Muscle layer of duodenum (tissue), 2 donors: ENCODE measurements around the gene C4BPB.

ENCODE experiments used
- H3K27ac ChIP-seq: one replicate; pipeline ENCODE4 v1.7.0; 2013; ENCODE audit warnings: mild to moderate bottlenecking, low read length
- H3K27me3 ChIP-seq: one replicate; pipeline ENCODE4 v1.7.0; 2013; ENCODE audit warnings: low read depth, mild to moderate bottlenecking, control low read depth, low read length
- H3K36me3 ChIP-seq, 2 donors: one replicate each; pipeline ENCODE4 v1.7.0; 2013; ENCODE audit warnings: low read length in 2 of 2, control low read depth in 1 of 2, mild to moderate bottlenecking in 1 of 2; ENCODE audit not compliant: insufficient read depth in 2 of 2, control insufficient read depth in 1 of 2
- H3K4me1 ChIP-seq, 2 donors: one replicate each; pipeline ENCODE4 v1.7.0; 2013; ENCODE audit warnings: low read length in 2 of 2, mild to moderate bottlenecking in 2 of 2, control low read depth in 1 of 2, moderate library complexity in 1 of 2; ENCODE audit not compliant: insufficient read depth in 2 of 2, control insufficient read depth in 1 of 2
- H3K4me3 ChIP-seq, 2 donors: one replicate each; pipeline ENCODE4 v1.7.0; 2013; ENCODE audit warnings: low read length in 2 of 2, low read depth in 1 of 2, mild to moderate bottlenecking in 1 of 2
- H3K9me3 ChIP-seq, 2 donors: one replicate each; pipeline ENCODE4 v1.7.0; 2013; ENCODE audit warnings: low read length in 2 of 2, control low read depth in 1 of 2, mild to moderate bottlenecking in 1 of 2; ENCODE audit not compliant: control insufficient read depth in 1 of 2
- donor health status: healthy.

C4BPB gene

DNA sequence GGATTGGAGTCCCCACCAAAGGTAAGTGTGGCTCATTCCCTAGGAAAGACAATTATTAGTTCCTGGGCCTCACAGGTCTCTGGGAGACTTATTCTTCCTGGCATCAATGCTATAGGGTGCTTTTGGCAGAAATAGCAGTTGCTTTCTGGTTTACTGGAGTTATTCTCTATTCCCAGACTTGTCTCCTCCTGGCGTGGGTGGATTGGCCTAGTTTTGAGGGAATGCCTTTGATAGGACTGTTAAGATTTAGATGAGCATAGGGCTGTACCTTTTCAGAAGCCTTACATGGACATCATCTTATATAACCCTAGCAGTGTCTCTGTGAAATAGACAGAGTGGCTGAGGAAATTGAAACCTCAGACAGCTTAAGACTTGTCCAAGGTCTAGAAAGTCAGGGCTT is 26.6 kb upstream of the C4BPB start:
- H3K36me3 ChIP-seq, result peaks cover 29 to 53% of the 10 kb centered on the region in 2 donors
- no peak overlapping the region for H3K27ac ChIP-seq
- no peak overlapping the region for H3K4me3 ChIP-seq
- no peaks in the 10 kb centered on the region for H3K9me3 ChIP-seq
- no peaks in the 10 kb centered on the region for H3K27me3 ChIP-seq
- H3K4me1 ChIP-seq, result no peaks in the 10 kb centered on the region

DNA sequence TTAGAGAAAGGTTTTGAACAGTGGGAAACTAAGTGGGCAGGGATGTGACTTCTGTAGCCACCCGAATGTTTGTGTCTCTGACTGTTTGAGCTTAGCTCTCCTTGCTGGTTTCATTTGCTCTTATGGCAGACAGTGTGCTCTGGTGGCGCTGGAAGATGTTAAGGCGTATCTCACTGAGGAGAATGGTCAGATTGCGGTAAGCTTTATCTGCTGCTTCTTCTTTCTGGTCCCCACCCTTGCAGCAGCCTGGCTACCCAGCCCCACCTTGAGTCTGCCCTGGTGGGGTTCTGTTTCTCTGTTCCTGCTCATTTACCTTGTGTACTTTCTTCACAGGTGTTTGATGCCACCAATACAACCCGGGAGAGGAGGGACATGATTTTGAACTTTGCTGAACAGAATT is 25.6 kb upstream of the C4BPB start:
- Histone ChIP-seq H3K27ac (no peak overlapping the region), H3K4me1 (no peaks in the 10 kb centered on the region), H3K36me3 (peaks cover 36 to 62% of the 10 kb centered on the region in 2 donors), H3K4me3 (no peak overlapping the region), H3K27me3 (no peaks in the 10 kb centered on the region), H3K9me3 (no peaks in the 10 kb centered on the region)

DNA sequence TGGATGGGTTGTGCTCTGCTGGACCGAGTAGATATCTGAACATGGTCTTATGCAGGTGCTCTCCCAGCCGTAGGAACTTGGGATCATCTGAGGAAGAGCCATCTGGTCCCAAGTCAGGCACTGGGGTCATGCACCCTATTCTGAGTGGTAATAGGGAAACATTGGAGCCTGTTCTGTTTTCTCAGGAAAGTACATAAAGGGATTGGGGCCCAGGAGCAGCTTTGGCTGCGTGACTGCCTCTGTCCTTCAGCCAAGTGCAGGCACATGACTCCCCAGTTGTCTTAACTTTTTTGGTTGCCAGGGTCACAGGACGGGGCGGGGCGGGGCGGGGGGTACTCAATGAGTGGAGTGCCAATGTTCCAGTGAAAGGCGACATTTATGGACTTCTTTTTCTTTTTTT is 24.1 kb upstream of the C4BPB start:
- Histone ChIP-seq H3K36me3 (peaks cover 47 to 75% of the 10 kb centered on the region in 2 donors), H3K27me3 (no peaks in the 10 kb centered on the region), H3K4me3 (no peak overlapping the region), H3K27ac (no peak overlapping the region), H3K4me1 (no peaks in the 10 kb centered on the region), H3K9me3 (no peaks in the 10 kb centered on the region)

DNA sequence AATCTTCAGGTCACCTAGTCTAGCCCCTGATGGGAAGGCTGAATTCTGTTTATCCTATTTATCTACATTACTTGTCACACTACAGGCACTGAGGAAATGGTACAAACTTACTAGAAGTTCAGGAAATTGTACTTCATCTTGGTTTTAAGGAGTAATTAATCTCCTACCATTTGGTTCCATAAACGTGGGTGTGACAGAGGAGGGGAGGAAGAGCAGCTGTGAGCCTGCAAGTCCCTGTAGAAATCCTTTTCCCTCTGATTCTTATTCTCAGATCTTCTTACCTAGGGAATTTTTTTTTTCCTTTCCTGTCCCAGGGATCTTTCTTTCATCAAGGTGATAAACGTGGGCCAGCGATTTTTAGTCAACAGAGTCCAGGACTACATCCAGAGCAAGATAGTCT is 21.5 kb upstream of the C4BPB start:
- H3K4me3 ChIP-seq, result no peak overlapping the region
- peaks cover 59 to 88% of the 10 kb centered on the region in 2 donors for H3K36me3 ChIP-seq

DNA sequence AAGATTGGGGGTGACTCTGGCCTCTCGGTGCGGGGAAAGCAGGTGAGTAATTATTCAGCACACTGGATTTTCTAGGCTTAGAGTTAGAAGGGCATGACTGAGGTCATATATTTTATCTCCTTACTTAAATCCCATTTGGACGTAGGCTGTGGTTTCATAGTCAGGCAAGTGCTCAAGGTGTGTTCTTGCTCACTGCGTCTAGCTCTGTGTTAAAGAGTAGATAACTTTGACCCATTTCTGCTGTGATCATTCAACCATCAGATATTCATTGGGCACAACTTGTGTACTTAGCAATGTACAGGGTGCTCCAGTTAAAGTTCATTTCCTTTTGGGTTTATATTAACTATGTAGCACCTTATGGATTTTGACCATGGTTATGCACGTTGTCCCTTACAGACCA is 21.0 kb upstream of the C4BPB start:
- Histone ChIP-seq H3K9me3 (no peaks in the 10 kb centered on the region), H3K27ac (peak overlapping the region; percentile 47), H3K4me1 (no peaks in the 10 kb centered on the region), H3K27me3 (no peaks in the 10 kb centered on the region), H3K4me3 (no peak overlapping the region), H3K36me3 (peaks cover 59 to 87% of the 10 kb centered on the region in 2 donors)

More for the DNA sequence above, 21.5 kb upstream of the C4BPB start:
- H3K27ac ChIP-seq, result peak overlapping the region; percentile 47
- no peaks in the 10 kb centered on the region for H3K4me1 ChIP-seq
- H3K9me3 ChIP-seq, result no peaks in the 10 kb centered on the region
- no peaks in the 10 kb centered on the region for H3K27me3 ChIP-seq

DNA sequence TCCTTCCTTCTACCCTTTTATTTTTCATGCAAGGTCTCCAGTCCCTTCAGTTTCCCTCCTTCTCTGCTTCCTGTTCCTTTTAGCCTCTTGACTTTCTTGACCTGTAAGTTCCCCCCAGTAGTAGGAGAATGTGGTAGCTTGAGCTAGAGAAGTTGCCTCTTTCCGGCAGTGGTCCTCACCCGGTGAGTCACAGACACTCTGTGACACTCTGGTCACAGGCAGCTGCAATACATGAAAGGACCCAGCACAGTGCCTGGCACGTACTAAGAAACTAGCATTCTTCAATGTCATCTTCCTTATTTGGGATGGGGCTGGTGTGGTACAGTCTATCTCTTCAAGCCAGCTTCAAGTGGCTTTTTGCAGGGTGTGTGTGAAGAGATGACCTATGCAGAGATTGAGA is 19.6 kb upstream of the C4BPB start:
- Histone ChIP-seq H3K4me3 (no peak overlapping the region), H3K9me3 (no peaks in the 10 kb centered on the region), H3K36me3 (peaks cover 49 to 85% of the 10 kb centered on the region in 2 donors), H3K4me1 (no peaks in the 10 kb centered on the region), H3K27me3 (no peaks in the 10 kb centered on the region), H3K27ac (no peak overlapping the region)

DNA sequence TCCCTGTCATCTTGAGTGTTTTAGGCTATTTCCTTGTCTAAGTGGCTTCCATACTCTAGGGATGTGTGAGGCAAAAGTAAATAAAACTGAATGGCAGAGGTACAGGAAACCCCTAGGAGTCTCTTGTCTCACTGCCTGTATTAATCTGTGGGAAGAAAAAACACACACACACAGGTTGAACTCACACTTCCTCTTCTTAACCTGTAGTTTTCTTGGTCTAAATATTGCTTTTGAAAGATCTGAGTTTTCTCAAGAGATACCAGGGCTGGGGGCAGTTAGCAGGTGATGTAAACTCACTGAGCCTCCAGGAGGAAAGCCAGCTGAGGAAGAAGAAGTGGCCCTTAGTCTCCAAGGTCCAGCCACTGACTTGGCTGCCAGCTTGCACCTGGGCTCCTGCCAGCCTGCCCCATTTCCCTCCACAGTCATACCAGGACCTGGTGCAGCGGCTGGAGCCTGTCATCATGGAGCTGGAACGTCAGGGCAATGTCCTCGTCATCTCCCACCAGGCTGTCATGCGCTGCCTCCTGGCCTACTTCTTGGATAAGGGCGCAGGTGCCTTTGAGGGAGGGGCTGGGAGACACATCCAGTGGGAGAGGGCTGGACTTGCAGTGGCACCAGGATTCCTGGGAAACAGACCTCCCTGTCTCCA is 18.7 kb upstream of the C4BPB start:
- Histone ChIP-seq H3K36me3 (peaks cover 47 to 86% of the 10 kb centered on the region in 2 donors), H3K9me3 (no peaks in the 10 kb centered on the region), H3K27ac (no peak overlapping the region), H3K4me3 (no peak overlapping the region), H3K4me1 (no peaks in the 10 kb centered on the region), H3K27me3 (no peaks in the 10 kb centered on the region)

DNA sequence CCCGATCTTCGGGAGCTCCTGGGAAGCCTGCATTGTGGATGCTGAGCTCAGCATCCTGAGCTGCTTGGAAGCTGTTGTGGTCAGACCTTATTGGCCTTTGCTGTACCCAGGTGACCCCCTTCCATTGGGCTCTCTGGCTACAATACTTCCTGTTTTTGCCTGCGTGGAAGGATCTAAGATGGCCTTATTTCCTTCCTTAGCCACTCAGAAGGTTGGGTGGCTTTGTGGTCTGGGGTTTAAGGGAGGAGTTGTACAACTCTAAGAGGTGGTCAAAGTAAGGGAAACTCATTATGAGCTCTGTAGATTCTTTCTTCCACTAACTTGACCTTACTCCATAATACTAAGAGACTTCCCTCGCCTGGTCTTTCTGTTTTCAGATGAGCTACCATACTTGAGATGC is 17.8 kb upstream of the C4BPB start:
- no peaks in the 10 kb centered on the region for H3K9me3 ChIP-seq
- no peaks in the 10 kb centered on the region for H3K27me3 ChIP-seq
- no peaks in the 10 kb centered on the region for H3K4me1 ChIP-seq
- H3K36me3 ChIP-seq, result peaks cover 45 to 80% of the 10 kb centered on the region in 2 donors
- no peak overlapping the region for H3K4me3 ChIP-seq
- no peak overlapping the region for H3K27ac ChIP-seq

DNA sequence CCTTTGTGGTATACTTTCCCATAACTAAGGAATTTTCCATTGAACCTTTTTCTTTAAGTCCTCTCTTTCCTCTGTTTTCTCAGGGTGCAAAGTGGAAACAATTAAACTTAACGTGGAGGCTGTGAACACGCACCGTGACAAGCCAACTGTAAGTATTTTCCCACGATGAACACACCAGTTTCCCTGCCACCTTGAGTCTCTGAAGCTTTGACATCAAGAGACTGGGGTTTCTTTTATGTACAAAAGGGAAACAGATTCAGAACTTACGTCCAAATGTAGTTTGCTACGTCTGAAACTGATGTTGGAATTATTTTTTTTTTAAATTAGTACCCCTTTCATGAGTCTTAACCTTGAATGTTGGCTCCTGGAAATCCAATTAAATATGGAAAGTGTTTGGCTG is 17.2 kb upstream of the C4BPB start:
- Histone ChIP-seq H3K27ac (no peak overlapping the region), H3K27me3 (no peaks in the 10 kb centered on the region), H3K4me3 (no peak overlapping the region), H3K36me3 (peaks cover 42 to 79% of the 10 kb centered on the region in 2 donors), H3K9me3 (no peaks in the 10 kb centered on the region), H3K4me1 (no peaks in the 10 kb centered on the region)

DNA sequence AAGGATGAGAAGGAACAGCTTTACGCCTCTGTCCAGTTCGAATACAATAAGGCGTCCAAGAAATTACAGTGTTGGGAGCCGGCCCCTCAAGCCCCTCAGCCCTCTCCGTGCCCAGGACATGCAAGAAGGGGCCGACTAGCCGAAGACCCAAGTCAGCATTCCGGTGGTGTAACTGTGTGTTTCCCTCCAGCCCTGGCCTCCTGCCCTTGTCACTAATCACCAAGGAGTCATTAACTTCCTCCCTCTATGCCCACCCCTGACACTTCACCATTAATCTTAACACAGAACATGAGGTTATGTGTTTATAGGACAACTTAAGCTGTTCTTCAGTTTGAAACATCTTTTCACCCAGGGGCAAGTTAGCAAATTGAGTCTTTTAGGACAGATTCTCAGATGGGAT is 16.4 kb upstream of the C4BPB start:
- Histone ChIP-seq H3K27me3 (no peaks in the 10 kb centered on the region), H3K4me1 (no peaks in the 10 kb centered on the region), H3K36me3 (peaks cover 42 to 71% of the 10 kb centered on the region in 2 donors), H3K4me3 (no peak overlapping the region), H3K9me3 (no peaks in the 10 kb centered on the region), H3K27ac (no peak overlapping the region)

DNA sequence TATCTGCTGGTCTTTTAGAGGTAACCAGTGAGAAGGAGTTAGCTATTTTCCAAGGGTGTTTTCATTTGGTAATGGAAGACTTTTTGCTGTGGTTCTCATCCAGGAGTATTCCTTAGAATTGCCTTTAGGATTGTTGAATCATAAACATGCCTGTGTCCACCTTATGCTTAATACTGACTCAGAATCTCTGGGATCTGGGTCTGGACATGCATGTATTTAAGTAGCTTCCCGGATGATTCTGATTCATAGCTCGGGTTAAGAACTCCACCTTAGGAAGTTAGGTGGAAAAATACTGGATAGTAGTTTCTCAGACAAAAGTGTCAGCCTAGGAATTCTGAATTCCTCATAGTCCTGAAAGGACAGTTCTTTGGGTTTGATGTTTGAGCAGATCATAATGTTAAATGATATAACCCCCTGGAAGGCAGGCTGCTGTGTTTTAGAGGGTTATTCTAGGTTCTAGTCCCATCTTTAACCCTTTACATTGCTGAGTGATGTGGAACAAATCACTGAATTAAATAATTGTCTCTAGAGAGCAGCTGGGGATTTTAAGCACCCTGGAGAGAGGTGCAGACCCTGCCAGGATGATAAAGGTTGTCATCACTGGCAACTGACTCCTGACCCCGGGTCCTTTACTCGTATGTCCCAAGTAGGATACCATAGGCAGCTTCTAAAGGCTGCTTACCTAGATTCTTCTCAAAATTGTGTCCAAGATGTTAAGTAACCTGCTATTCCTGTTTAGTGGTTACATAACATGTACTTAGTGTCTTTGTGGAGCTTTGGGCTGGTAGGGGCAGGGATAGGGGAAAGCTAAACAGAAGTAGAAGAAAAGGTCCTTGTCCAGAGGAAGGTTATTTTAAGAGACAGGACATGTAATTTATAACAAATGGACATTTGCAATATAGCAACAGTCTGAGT is 14.5 kb upstream of the C4BPB start:
- Histone ChIP-seq H3K27me3 (no peaks in the 10 kb centered on the region), H3K4me3 (no peak overlapping the region), H3K4me1 (no peaks in the 10 kb centered on the region), H3K9me3 (no peaks in the 10 kb centered on the region), H3K27ac (no peak overlapping the region), H3K36me3 (peaks cover 33 to 60% of the 10 kb centered on the region in 2 donors)
